Measurements from ENCODE around the gene CRYBB3.

DNA sequence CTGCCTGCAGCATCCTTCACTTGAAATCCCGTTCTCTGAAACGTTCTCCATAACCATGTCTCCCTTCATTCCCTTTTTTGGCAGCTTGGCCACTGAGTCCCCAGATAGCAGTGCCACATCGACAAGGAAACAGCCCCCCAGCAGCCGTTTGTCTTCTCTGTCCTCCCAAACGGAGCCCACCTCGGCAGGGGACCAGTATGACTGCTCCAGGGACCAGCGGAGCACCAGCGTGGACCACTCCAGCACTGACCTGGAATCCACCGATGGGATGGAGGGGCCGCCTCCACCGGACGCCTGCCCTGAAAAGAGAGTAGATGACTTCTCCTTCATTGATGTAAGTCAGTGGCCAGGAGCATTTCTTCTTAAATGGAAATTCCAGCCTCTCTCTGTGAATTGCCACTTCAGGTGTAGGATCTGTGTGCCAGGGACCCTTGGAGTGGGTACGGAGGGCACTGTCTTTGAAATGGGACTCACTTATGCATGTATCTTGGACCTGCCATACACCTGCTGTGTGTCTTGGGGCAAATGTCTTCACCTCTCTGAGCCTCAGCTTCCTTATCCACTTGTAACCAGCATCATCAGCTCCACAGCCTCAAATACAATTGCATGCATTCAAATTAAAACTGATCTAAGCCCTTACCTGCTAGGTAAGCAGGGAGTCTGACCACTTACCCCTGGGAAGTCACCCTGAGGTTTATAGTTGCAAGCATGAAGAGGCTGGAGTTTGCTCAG is 25.3 kb upstream of the CRYBB3 start:
- TF ChIP-seq, protein P1, sequence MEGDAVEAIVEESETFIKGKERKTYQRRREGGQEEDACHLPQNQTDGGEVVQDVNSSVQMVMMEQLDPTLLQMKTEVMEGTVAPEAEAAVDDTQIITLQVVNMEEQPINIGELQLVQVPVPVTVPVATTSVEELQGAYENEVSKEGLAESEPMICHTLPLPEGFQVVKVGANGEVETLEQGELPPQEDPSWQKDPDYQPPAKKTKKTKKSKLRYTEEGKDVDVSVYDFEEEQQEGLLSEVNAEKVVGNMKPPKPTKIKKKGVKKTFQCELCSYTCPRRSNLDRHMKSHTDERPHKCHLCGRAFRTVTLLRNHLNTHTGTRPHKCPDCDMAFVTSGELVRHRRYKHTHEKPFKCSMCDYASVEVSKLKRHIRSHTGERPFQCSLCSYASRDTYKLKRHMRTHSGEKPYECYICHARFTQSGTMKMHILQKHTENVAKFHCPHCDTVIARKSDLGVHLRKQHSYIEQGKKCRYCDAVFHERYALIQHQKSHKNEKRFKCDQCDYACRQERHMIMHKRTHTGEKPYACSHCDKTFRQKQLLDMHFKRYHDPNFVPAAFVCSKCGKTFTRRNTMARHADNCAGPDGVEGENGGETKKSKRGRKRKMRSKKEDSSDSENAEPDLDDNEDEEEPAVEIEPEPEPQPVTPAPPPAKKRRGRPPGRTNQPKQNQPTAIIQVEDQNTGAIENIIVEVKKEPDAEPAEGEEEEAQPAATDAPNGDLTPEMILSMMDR (IDR thresholded peaks at IDR 0.05), result no peak
- TF ChIP-seq POLR2A (IDR thresholded peaks at IDR 0.05; ENCODE audit: low read depth), result no peak

Data from esophagus muscularis mucosa (tissue), 3 donors.